ENCODE results near the gene GNG4. TPM values are rescaled to one million over a fixed set of nuclear protein-coding genes. Genes with fewer than 3 reads are reported as not detected.
A peak's percentile ranks its signal among the peaks of the same experiment; 100 is the strongest.
"Not testable (repeated sequence)": the region's sequence is repeated elsewhere in the genome, so short reads cannot be mapped to it uniquely, and the experiment has no call there.

The GNG4 gene
- total and polyA plus RNA-seq, 4 donors = 16.2 to 132 (median 78.6) TPM

GRCh38 chr1:235652364-235652763 is 2.8 kb upstream of the GNG4 start:
- peaks cover 9% of the 10 kb centered on the region for H3K27me3 ChIP-seq (ENCODE audit: control insufficient read depth, insufficient read depth, low read length)
- H3K9me3 ChIP-seq (ENCODE audit: control insufficient read depth, insufficient read depth, low read length) = no peaks in the 10 kb centered on the region
- DNase-seq (ENCODE audit: low read depth in 4 of 6, low spot score in 6 of 6) = no peak
- H3K36me3 ChIP-seq (ENCODE audit: control insufficient read depth, insufficient read depth, low read length) = no peaks in the 10 kb centered on the region
- H3K4me1 ChIP-seq (ENCODE audit: control insufficient read depth, insufficient read depth, low read length) = peaks cover 26% of the 10 kb centered on the region
- WGBS (ENCODE audit: insufficient coverage) = 95% methylated on average over 9 of the region's 11 CpGs
- no peak overlapping the region for H3K27ac ChIP-seq (ENCODE audit: low read depth, low read length)
- no peak overlapping the region for H3K4me3 ChIP-seq (ENCODE audit: low read depth, low read length)

DNA sequence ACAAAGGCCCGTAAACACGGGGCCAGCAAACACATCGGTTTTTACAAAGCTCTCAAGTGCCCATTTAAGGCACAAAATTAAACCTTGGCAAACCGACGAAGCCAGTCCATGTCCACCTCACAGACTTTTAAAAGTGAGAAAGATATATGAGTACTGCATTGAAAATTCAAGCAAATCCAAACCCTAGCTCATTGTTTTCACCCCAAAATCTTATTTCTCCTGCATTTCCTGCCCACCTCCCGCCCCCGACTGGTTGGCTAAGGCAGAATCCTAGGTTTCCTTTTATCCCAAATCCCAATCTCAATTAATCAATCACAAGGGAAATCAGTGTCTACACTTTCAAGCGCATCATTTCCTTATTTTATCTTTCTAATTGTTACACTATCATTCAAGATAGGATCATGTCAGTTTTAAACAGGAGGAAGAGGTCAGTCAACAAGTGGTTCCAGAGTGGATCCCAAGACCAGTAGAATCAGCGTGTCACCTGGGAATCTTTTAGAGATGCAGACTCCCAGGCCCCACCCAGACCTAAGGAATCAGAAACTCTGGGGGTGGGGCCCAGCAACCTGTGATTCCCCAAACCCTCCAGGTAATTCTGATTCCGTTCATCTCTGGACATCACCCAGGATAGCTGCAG is 1.7 kb upstream of the GNG4 start:
- DNase-seq (ENCODE audit: low read depth in 4 of 6, low spot score in 6 of 6) = peak in 1 of 6 donors; percentile 19
- Histone ChIP-seq H3K27me3 (ENCODE audit: control insufficient read depth, insufficient read depth, low read length) (peaks cover 9% of the 10 kb centered on the region), H3K4me1 (ENCODE audit: control insufficient read depth, insufficient read depth, low read length) (peaks cover 29% of the 10 kb centered on the region), H3K36me3 (ENCODE audit: control insufficient read depth, insufficient read depth, low read length) (no peaks in the 10 kb centered on the region), H3K27ac (ENCODE audit: low read depth, low read length) (peak overlapping the region; percentile 52), H3K9me3 (ENCODE audit: control insufficient read depth, insufficient read depth, low read length) (no peaks in the 10 kb centered on the region), H3K4me3 (ENCODE audit: low read depth, low read length) (peak overlapping the region; percentile 46)
- WGBS (ENCODE audit: insufficient coverage) = 53% methylated on average over 3 of the region's 10 CpGs

GRCh38 chr1:235650341-235651169 is 971 bp upstream of the GNG4 start:
- 1% methylated on average over 62 of the region's 71 CpGs for WGBS (ENCODE audit: insufficient coverage)
- Histone ChIP-seq H3K27ac (ENCODE audit: low read depth, low read length) (peak overlapping the region; percentile 52), H3K9me3 (ENCODE audit: control insufficient read depth, insufficient read depth, low read length) (no peaks in the 10 kb centered on the region), H3K4me1 (ENCODE audit: control insufficient read depth, insufficient read depth, low read length) (peaks cover 30% of the 10 kb centered on the region), H3K36me3 (ENCODE audit: control insufficient read depth, insufficient read depth, low read length) (no peaks in the 10 kb centered on the region), H3K27me3 (ENCODE audit: control insufficient read depth, insufficient read depth, low read length) (peaks cover 9% of the 10 kb centered on the region), H3K4me3 (ENCODE audit: low read depth, low read length) (peak overlapping the region; percentile 46)
- peak in 3 of 6 donors; percentile 28 to 72 (median 67) for DNase-seq (ENCODE audit: low read depth in 4 of 6, low spot score in 6 of 6)

DNA sequence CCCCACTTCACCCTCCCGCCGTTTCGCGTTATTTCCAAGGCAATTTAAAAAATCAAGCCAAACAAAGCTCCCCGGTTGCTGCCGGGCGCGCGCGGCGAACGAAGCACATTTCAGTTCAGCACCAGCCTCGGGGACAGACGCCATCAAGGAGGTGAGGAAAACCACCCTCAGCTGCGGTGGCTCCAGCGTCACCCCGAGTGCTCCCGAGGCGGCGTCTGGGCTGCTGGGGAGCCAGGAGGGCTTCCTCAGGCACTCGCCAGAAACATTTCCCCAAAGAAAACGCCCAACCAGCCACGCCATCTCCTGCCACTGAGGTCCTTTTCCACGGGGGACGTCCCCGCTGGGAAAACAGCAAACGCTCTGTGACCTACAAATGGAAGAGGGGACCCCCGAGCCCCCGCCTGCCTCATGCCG is 623 bp downstream of the GNG4 start:
- 0% methylated on average over 30 of the region's 30 CpGs for WGBS (ENCODE audit: insufficient coverage)
- H3K4me1 ChIP-seq (ENCODE audit: control insufficient read depth, insufficient read depth, low read length) = peaks cover 36% of the 10 kb centered on the region
- H3K9me3 ChIP-seq (ENCODE audit: control insufficient read depth, insufficient read depth, low read length) = no peaks in the 10 kb centered on the region
- peak overlapping the region; percentile 65 for H3K4me3 ChIP-seq (ENCODE audit: low read depth, low read length)
- H3K27me3 ChIP-seq (ENCODE audit: control insufficient read depth, insufficient read depth, low read length) = peaks cover 9% of the 10 kb centered on the region
- DNase-seq (ENCODE audit: low read depth in 4 of 6, low spot score in 6 of 6) = peak in 3 of 6 donors; percentile 53 to 81 (median 78)
- peaks cover 6% of the 10 kb centered on the region for H3K36me3 ChIP-seq (ENCODE audit: control insufficient read depth, insufficient read depth, low read length)
- H3K27ac ChIP-seq (ENCODE audit: low read depth, low read length) = peak overlapping the region; percentile 69

DNA sequence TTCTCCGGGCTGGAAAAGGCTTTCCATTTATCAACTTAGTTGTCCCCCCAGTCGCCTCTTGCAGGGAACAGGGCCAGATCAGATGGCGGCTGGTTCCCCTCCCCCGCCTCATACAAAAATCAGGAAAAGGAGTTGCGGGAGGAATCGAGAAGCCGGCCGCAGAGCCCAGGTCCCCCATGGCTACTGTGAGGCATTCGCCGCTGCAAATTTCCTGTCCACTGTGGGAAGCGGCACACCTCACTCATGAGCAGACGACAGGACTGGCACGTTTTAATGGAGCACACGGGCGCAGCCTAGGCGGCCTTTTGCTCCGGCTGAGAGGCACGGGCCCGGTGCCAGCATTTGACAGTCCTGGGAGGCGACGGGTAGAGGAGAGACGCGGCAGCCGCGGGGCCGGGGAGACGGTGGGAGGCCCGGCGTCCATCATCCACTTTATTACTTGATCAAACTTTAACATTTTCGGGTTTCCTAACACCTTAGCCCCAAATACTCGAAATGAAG is 1.1 kb downstream of the GNG4 start:
- 2% methylated on average over 31 of the region's 31 CpGs for WGBS (ENCODE audit: insufficient coverage)
- H3K4me1 ChIP-seq (ENCODE audit: control insufficient read depth, insufficient read depth, low read length) = peaks cover 36% of the 10 kb centered on the region
- peaks cover 9% of the 10 kb centered on the region for H3K27me3 ChIP-seq (ENCODE audit: control insufficient read depth, insufficient read depth, low read length)
- H3K4me3 ChIP-seq (ENCODE audit: low read depth, low read length) = peak overlapping the region; percentile 65
- H3K27ac ChIP-seq (ENCODE audit: low read depth, low read length) = peak overlapping the region; percentile 69
- H3K36me3 ChIP-seq (ENCODE audit: control insufficient read depth, insufficient read depth, low read length) = peaks cover 6% of the 10 kb centered on the region
- peak in 4 of 6 donors; percentile 28 to 86 (median 62) for DNase-seq (ENCODE audit: low read depth in 4 of 6, low spot score in 6 of 6)
- no peaks in the 10 kb centered on the region for H3K9me3 ChIP-seq (ENCODE audit: control insufficient read depth, insufficient read depth, low read length)

DNA sequence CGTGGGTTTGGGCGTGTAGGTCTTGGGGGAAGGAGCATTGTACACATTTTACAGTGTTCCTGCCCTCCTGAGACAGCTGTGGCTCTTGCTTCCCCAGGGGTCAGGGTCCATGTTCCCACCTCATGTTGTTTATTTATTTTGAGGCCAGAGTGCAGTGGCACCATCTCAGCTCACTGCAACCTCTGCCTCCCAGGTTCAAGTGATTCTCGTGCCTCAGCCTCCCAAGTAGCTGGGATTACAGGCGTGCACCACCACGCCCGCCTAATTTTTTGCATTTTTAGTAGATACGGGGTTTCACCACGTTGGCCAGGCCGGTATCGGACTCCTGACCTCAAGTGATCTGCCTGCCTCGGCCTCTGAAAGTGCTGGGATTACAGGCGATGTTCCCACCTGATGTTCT is 2.0 kb downstream of the GNG4 start:
- not testable (repeated sequence) for H3K4me3 ChIP-seq (ENCODE audit: low read depth, low read length); H3K27me3 ChIP-seq (ENCODE audit: control insufficient read depth, insufficient read depth, low read length); DNase-seq (ENCODE audit: low read depth in 4 of 6, low spot score in 6 of 6); H3K9me3 ChIP-seq (ENCODE audit: control insufficient read depth, insufficient read depth, low read length); H3K27ac ChIP-seq (ENCODE audit: low read depth, low read length); H3K36me3 ChIP-seq (ENCODE audit: control insufficient read depth, insufficient read depth, low read length)
- WGBS (ENCODE audit: insufficient coverage) = 94% methylated on average over 10 of the region's 12 CpGs
- H3K4me1 ChIP-seq (ENCODE audit: control insufficient read depth, insufficient read depth, low read length) = peaks cover 41% of the 10 kb centered on the region

DNA sequence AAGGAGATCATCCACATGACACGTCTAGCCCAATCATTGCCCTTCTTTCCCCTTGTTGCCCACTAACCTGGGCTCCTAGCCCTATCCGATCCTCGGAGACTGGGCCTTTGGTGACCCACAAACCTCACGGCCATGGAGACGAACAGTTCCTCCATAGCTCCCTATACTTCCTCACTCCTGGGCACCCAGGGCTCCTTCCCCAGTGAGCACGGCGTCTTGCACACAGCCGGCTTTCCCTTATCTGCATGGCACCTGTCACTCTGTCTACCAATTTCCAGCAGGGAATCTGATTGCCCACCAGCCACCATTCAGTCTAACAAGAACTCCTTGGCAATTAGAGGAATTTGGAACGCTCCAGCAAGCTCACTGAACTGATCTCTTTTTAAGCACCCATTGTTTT is 3.1 kb downstream of the GNG4 start:
- Histone ChIP-seq H3K27ac (ENCODE audit: low read depth, low read length) (no peak overlapping the region), H3K4me3 (ENCODE audit: low read depth, low read length) (no peak overlapping the region), H3K9me3 (ENCODE audit: control insufficient read depth, insufficient read depth, low read length) (no peaks in the 10 kb centered on the region), H3K4me1 (ENCODE audit: control insufficient read depth, insufficient read depth, low read length) (peaks cover 42% of the 10 kb centered on the region), H3K36me3 (ENCODE audit: control insufficient read depth, insufficient read depth, low read length) (peaks cover 10% of the 10 kb centered on the region), H3K27me3 (ENCODE audit: control insufficient read depth, insufficient read depth, low read length) (peaks cover 4% of the 10 kb centered on the region)
- peak in 2 of 6 donors; percentile 45 to 62 for DNase-seq (ENCODE audit: low read depth in 4 of 6, low spot score in 6 of 6)
- WGBS (ENCODE audit: insufficient coverage) = 64% methylated on average over 9 of the region's 9 CpGs

DNA sequence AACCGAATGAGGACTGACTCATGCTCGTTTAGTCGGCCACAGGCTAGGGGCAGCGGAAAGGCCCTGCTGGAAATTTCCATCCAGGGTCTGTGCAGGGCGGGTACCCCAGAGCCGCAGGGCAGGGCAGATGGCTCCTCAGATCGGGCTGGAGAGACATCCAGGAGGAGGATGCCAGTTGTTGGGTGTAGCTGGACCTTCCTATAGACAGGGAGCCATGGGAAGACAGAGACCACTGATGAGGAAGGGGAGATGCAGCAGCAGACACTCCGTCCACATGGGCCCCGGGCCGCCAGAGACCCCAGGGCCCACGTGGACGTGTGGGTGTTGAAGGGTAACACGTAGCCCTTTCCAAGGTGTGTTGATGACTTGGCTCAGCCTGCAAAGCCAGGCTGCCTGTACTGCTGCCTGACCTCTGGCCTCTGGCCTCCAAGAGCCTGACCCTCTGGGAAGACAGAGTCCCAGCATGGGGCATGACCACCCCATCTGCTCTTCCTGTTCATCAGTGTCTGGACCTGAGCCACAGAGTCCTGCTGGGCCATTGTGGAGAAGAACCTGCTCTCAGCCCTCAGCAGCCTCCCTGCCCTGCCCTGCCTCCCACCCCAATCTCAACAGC is 4.8 kb downstream of the GNG4 start:
- Histone ChIP-seq H3K9me3 (ENCODE audit: control insufficient read depth, insufficient read depth, low read length) (no peaks in the 10 kb centered on the region), H3K27ac (ENCODE audit: low read depth, low read length) (no peak overlapping the region), H3K4me3 (ENCODE audit: low read depth, low read length) (no peak overlapping the region), H3K36me3 (ENCODE audit: control insufficient read depth, insufficient read depth, low read length) (peaks cover 12% of the 10 kb centered on the region), H3K4me1 (ENCODE audit: control insufficient read depth, insufficient read depth, low read length) (peaks cover 34% of the 10 kb centered on the region), H3K27me3 (ENCODE audit: control insufficient read depth, insufficient read depth, low read length) (no peaks in the 10 kb centered on the region)
- DNase-seq (ENCODE audit: low read depth in 4 of 6, low spot score in 6 of 6) = no peak
- 97% methylated on average over 13 of the region's 13 CpGs for WGBS (ENCODE audit: insufficient coverage)

GRCh38 chr1:235643837-235644692 is 5.5 kb downstream of the GNG4 start:
- peaks cover 12% of the 10 kb centered on the region for H3K36me3 ChIP-seq (ENCODE audit: control insufficient read depth, insufficient read depth, low read length)
- DNase-seq (ENCODE audit: low read depth in 4 of 6, low spot score in 6 of 6) = no peak
- H3K27ac ChIP-seq (ENCODE audit: low read depth, low read length) = no peak overlapping the region
- no peaks in the 10 kb centered on the region for H3K9me3 ChIP-seq (ENCODE audit: control insufficient read depth, insufficient read depth, low read length)
- H3K4me1 ChIP-seq (ENCODE audit: control insufficient read depth, insufficient read depth, low read length) = peaks cover 33% of the 10 kb centered on the region
- no peak overlapping the region for H3K4me3 ChIP-seq (ENCODE audit: low read depth, low read length)
- H3K27me3 ChIP-seq (ENCODE audit: control insufficient read depth, insufficient read depth, low read length) = no peaks in the 10 kb centered on the region
- WGBS (ENCODE audit: insufficient coverage) = 91% methylated on average over 19 of the region's 23 CpGs

Measured in spinal cord (tissue), 10 donors.